Ishikawa (cell line): ENCODE measurements around the gene ATP6V0C.

Source experiments
- CEBPB ChIP-seq: IDR thresholded peaks from 2 replicates; pipeline ENCODE4 v1.6.1; 2012
- CREB1 ChIP-seq: IDR thresholded peaks from 2 replicates; pipeline ENCODE4 v1.6.1; 2012; ENCODE audit warnings: low read depth
- EGR1 ChIP-seq: IDR thresholded peaks from 2 replicates; pipeline ENCODE4 v1.6.1; 2012
- EP300 ChIP-seq: IDR thresholded peaks from 2 replicates; pipeline ENCODE4 v1.6.1; 2012; ENCODE audit warnings: borderline replicate concordance
- MAX ChIP-seq: IDR thresholded peaks from 2 replicates; pipeline ENCODE4 v1.6.1; 2012
- NFIC ChIP-seq: IDR thresholded peaks from 2 replicates; pipeline ENCODE4 v1.6.1; 2012
- RAD21 ChIP-seq: IDR thresholded peaks from 2 replicates; pipeline ENCODE4 v1.6.1; 2012; ENCODE audit warnings: low read depth
- REST ChIP-seq: IDR thresholded peaks from 2 replicates; pipeline ENCODE4 v1.6.1; 2012; ENCODE audit warnings: low read depth, mild to moderate bottlenecking
- TAF1 ChIP-seq: IDR thresholded peaks from 2 replicates; pipeline ENCODE4 v1.6.1; 2012; ENCODE audit warnings: low read depth, mild to moderate bottlenecking
- TCF12 ChIP-seq: IDR thresholded peaks from 2 replicates; pipeline ENCODE4 v1.6.1; 2012; ENCODE audit warnings: low read depth
- TEAD4 ChIP-seq: IDR thresholded peaks from 2 replicates; pipeline ENCODE4 v1.6.1; 2012
- USF1 ChIP-seq: IDR thresholded peaks from 2 replicates; pipeline ENCODE4 v1.6.1; 2012
- YY1 ChIP-seq: IDR thresholded peaks from 2 replicates; pipeline ENCODE4 v1.6.1; 2012; ENCODE audit warnings: low read depth
- ZBTB7A ChIP-seq: IDR thresholded peaks from 2 replicates; pipeline ENCODE4 v1.6.1; 2012; ENCODE audit warnings: low read depth

Gene ATP6V0C

GRCh38 chr16:2531696-2532493 is 18.1 kb downstream of the ATP6V0C start:
- TF ChIP-seq TCF12 (peak; percentile 3), USF1 (peak; percentile 62), TEAD4 (0 out of 2 replicates have a peak, but pooled peaks have one; percentile 34), EP300 (no peak; the same call in 1 of the 2 replicates), YY1 (no peak), EGR1 (peak; percentile 6; the same call in 1 of the 2 replicates), CREB1 (peak; percentile 56; the same call in 1 of the 2 replicates), MAX (peak; percentile 71), NFIC (no peak)

- no peak; the same call in none of the 2 replicates for TF ChIP-seq TCF12
- TF ChIP-seq RAD21, result no peak
- no peak for TF ChIP-seq YY1
- TF ChIP-seq EGR1, result no peak
- no peak for TF ChIP-seq REST
- 0 out of 2 replicates have a peak, but pooled peaks have one; percentile 27 for TF ChIP-seq EP300
- TF ChIP-seq USF1, result no peak
- no peak for TF ChIP-seq CEBPB
- TF ChIP-seq MAX, result no peak; the same call in 1 of the 2 replicates
- TF ChIP-seq TEAD4, result no peak
- TF ChIP-seq CREB1, result no peak
- peak; percentile 76 for TF ChIP-seq NFIC
- no peak for TF ChIP-seq TAF1
- TF ChIP-seq ZBTB7A, result peak; percentile 84; the same call in 1 of the 2 replicates
Observed at GRCh38 chr16:2532494-2533141, 18.9 kb downstream of the ATP6V0C start.

GRCh38 chr16:2533912-2534311 is 20.2 kb downstream of the ATP6V0C start:
- TF ChIP-seq TAF1, result no peak
- no peak for TF ChIP-seq NFIC
- no peak for TF ChIP-seq MAX
- no peak for TF ChIP-seq REST
- no peak for TF ChIP-seq EP300
- no peak for TF ChIP-seq CREB1

GRCh38 chr16:2535625-2536013 is 21.9 kb downstream of the ATP6V0C start:
- TF ChIP-seq YY1 (no peak), USF1 (no peak), RAD21 (no peak), TCF12 (no peak), CEBPB (no peak), EGR1 (no peak), MAX (no peak), TAF1 (no peak), CREB1 (no peak)
